Measurements from ENCODE around the gene SLC35F3.

SLC35F3 gene

DNA sequence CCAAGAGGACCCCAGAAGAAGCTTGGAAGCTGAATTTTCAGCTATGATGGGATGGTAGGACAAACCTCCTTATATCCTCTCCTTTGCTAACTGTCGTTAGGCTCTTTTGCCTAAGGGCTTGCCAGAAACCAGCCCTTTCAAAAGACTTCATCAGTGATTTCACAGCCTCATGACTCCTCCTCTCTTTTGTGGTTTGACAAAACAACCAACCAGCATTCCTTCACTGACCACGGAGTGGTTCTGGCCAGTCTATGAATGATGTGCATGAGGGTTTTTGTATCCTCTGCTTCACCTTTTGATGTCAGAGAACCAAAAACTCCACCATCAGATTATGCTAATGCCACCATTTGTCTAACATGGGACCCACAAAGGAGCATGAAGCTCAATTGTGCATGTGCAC lies 351.9 kb downstream of the SLC35F3 start:
- DNase-seq (ENCODE audit: low read depth), result no peak

DNA sequence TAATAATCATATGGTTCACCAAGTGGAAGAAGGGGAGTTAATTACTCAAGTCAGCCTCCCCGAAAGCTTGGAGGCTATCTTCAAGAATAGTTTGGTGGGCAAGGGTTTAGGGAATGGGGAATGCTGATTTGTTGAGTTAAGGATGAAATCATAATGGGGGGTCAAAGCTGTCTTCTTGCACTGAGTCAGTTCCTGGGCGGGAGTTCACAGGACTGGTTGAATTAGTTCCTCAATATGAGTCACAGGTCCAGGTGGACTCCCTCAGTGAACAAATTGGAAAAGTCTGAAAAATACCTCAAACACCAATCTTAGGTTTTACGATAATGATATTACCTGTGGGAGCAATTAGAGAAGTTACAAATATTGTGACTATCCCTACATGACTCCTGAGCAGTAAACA lies 353.6 kb downstream of the SLC35F3 start:
- DNase-seq (ENCODE audit: low read depth), result no peak

DNA sequence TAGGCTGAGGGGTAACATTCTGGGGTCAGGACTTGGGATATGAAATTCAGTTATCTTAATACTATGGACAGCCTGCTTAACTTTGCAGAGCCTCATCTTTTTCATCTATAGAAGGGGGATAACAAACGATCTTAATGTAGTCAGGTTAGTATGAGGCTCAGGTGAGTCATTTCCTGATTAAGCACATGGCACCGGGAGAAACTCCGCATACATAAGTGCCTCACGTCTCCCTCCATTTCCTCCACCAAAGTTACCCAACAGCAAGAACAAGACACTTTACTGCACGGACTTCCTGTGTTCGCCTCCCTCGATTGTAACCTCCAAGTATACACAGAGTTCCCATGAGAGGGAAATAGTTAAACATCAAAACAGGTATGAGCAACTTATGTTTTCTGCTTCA lies 356.1 kb downstream of the SLC35F3 start:
- peak; percentile 5 for DNase-seq (ENCODE audit: low read depth)

DNA sequence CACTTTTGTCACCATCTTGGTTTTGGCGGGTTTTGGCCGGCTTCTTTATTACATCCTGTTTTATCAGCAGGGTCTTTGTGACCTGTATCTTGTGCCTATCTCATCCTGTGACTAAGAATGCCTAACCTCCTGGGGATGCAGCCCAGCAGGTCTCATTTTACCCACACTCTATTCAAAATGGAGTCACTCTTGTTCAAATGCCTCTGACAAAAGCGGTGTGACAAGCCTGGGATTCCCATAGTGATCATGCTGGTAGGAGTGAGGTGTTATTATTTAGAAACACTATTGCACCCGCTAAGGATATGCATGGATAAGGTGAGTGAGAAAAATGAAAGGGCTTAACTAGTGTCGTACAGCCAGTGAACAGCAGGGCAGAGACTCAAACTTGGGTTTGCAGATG lies 357.1 kb downstream of the SLC35F3 start:
- DNase-seq (ENCODE audit: low read depth), result no peak

DNA sequence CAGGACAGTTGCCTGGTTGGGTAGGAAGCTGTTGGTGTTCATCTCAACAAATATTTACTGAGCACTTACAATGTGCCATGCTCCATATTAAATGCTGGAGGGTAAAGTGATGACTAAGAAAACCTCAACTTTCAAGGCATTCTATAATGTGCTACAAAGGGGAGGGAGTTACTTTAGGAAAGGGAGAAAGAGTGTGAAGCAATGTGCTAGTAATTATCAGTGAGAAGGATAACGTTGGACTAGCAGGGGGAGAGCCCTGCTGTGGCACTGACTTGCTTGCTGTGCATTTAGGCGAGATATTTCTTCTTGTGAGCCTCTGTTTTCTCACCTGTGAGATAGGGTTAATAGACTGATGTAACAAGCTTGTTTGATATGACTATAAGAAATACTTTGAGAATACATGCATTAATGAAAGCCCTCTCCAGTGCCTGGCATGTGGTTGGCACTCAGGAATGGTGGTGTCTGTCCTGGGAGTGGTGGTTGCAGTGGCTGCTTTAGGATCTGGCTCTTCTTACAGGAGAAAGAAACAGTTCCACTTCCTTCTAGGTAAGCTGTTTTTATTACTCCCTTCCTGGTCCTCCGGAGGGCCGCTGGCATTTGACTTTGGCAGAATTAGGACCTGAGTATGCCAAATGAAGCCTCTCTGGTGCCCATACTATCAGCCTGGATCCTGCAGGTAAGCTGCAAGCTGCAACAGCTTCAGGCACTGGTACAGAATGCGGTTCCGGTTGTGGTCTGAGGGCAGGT lies 357.7 kb downstream of the SLC35F3 start:
- no peak for DNase-seq (ENCODE audit: low read depth)

DNA sequence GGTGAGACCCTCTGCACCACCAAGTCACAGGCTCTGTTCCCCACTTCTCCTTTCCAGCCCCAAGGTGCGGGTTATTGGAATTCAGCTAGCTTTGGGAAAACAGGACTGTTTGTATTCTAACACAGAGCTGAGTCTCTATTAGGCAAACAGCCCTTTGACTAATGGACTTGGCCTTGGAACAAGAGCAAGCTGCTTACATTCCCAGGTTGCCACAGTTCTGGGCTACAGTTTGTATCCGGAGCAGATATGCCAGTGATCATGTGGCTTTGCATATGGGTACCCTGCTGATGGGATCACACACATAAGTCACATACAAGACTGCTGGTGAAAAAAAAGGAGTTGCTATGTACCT lies 358.3 kb downstream of the SLC35F3 start:
- no peak for DNase-seq (ENCODE audit: low read depth)

DNA sequence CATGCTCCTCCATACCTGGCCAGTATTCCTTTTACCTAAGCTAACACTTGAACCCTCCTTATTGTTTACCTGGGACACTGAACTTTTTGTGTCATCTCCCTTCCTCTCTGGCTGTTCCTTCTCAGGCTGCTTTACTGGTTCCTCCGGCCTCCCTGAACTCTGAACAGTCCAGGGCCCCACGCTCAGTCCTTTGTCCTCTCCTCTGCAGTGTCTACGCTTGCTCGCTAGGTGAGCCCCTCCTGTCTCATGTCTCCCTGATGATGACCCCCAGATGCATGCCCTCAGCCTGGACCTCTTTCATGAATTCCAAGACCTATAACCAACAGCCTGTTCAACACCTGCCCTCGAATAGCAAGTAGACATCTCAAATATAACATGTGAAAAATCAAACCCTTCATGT lies 360.4 kb downstream of the SLC35F3 start:
- no peak for DNase-seq (ENCODE audit: low read depth)

DNA sequence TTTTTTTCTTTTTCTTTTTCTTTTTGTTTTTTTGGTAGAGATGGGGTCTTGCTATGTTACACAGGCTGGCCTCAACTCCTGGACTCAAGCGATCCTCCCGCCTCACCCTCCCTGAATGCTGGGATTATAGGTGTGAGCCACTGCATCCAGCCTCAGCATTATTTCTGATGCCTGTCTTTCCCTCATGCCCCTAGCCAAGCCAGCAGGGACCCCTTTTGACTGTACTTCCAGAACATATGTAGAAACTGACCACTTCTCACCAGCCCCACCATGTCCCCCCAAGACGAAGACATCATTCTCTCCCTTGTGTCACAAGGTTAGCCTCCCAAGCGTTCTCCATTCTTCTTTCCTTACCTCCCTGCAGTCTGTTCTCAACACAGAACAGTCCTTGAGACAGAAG lies 360.8 kb downstream of the SLC35F3 start:
- no peak for DNase-seq (ENCODE audit: low read depth)

DNA sequence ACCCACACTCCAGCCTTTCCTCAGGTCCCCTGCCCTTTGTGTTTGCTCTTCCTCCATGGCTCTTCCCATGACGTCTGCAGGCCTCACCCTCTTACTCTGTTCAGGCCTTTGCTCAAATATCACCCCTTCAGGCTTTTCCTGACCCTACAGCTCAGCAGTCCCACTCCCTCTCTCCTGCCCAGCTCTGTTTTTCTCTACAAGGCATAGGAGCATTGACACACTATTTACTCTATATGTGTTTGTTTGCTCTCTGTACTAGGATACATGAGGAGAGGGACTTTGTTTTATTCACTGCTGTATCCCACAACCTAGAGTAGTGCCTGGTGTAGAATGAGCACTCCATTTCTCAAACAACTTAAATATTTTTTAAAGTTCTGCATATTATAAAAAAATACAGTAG lies 361.4 kb downstream of the SLC35F3 start:
- no peak for DNase-seq (ENCODE audit: low read depth)

DNA sequence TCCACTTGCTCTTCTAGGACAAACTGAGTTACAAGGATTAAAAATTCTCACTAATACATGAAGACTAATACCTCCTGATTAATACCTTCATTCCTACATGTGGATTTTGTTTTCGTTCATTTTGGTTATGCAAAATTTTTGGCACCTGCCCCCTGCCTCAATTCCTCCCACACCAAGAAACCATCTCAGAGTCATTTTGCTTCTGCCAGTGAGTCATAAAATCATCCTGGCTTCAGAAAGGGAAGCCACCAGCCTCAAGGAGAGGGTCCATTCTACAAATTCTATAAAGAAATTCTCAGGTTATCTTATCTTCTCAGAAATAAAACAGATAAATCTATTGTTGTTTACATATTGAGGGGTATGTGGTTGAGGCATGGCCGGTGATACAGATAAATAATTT lies 365.6 kb downstream of the SLC35F3 start:
- no peak for DNase-seq (ENCODE audit: low read depth)

DNA sequence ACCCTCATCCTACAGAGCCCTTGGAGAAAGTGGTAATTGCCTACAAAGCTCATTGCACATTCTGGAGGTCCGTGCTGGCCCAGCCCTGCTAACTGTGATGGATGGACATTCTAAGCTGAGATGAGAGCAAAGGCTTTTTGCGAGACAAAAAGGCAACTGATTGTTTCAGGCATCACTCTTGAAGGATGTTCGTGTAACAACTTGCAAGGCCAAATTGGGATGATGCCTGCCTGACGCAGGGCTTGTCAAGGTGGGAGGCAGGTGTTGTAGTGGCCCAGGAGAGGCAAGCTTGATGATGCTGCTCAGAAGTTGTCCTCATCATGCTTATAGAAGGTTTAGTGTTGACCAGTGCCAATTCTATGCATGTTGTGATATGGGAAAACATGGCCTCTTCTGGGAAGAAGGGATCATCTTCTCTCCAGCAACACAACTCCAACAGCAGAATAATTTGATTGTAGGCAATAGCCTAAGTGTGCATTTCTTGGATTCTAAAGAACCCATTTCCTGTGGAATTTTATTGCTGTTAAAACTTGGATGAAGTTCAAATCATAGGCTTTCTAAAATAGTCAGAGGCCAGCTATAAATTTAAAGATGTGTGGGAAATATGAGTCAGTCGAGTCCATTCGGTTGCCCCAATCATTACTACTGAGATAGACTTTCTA lies 366.2 kb downstream of the SLC35F3 start:
- DNase-seq (ENCODE audit: low read depth), result no peak

DNA sequence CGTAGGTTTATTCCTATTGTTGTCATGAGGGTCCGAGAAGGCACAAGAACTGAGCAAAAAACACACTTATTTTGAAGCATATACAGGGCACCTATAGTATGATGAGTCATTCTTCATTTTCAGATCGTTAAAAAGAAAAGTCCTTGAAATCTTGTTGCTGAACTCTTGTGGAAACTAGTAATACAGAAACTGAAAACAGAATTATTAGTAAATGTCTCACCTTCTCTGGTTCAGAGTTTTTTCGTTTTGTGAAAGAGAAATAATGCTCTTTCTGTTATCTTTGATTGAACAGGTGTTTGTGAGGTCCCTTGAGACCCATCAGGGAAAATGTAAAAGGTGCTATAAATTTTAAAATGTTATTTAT lies 366.7 kb downstream of the SLC35F3 start:
- no peak for DNase-seq (ENCODE audit: low read depth)

DNA sequence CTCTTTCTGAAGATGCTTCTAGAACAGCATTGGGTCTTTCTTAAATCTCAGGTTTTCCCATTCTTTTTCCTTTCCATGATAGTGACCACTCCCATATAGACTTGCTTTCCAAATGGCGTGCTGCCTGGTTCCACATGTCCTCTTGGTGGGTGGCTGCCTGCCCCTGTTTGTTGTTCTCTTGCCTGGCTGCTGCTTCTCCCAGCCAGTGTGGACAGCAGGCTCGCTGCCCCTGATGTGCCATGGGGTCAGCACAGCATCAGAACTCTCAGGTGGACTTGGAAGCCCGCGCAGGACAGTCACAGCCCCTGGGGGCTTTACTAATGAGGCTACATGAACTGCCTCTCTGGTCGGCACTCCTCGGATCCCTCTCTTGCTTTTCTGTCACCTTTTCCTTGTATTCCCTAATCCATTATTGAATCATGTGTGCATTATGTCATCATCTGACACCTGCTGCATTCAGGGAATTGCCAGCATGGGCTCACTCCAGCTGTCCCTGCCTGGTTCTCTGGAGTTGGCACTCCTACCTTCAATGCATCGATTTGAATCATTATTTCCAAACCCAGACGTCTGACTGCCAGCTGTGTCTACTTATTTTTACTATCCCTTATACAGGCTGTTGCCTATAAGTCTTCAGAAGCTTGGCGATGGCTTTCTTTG lies 368.3 kb downstream of the SLC35F3 start:
- no peak for DNase-seq (ENCODE audit: low read depth)

DNA sequence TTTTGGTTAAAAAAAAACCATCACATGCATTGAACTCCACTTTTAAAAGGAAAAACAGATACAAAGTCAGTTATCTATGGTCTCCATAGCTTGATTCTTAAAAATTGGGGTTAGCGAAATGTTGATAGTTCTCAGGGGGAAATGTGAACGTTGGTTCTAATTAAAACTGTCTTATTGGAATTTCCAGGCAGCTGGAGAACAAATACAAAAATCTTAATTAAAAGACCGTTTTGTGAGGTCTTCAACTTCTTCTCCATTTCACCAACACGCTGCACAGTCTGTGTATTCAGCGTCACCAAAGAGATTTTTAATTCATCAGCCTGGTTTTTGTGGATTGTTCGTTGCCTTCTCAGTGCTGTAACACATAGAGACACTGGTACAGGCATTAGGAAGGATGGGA lies 369.5 kb downstream of the SLC35F3 start:
- DNase-seq (ENCODE audit: low read depth), result no peak

DNA sequence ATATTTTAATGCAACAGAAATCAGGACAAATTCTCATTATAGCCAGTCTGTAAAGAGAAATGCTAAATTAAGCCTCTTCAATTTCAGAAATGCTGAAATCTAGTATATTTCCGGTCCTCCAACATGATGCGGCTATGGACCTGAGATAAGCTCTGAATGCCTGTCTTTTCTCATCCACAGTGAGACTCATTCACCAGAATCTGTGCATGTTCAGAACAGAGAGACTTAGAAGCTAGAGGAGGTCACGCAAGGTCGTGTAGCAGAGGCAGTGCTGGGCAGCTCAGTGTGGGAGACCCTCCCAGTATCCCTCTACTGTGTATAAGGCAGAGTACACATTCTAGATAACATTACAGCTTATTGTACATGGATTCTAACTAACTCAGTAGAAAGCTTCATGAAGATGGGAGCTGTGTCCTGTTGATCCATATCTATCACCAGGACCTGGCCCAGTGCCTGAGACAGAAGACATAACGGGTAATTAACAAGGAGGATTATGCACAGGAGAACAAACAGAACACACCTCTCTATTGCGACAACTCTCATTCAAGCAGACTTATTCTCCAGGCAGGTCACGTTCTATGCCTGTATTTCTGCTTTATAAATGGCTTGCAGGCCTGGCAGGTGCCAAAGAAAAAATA lies 371.8 kb downstream of the SLC35F3 start:
- no peak for DNase-seq (ENCODE audit: low read depth)

DNA sequence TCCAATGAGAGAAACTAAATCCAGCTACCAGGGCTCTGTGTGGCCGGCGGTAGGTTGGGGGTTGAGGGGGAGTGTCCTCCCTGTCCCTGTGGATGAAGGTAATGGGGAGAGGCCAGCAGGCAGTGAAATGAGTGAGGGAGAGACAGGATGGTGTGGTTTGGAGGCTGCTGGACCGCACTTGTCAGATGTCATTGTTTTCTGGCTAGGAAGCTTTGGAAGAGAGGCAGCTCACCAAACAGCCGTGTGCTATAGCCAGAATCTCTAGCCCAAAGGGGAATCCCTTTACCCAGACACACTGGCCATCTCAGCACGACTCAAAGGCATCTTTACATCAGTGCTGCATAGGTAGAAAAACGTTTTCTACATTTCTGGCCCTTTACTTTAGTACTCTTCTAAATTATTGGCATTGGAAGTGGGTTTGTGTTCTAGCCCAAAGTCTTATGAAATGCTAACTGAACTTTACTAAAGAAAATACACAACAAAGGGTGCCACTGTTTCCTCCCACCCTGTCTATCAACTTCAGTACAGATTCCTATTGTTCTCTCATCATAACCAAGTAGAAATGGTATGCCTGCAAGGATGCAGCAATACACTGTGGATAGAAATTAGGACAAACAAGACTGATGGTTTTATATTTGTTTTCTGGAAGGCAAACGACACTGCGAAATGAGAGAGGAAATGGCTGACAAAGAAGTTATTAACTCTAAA lies 372.8 kb downstream of the SLC35F3 start:
- no peak for DNase-seq (ENCODE audit: low read depth)

DNA sequence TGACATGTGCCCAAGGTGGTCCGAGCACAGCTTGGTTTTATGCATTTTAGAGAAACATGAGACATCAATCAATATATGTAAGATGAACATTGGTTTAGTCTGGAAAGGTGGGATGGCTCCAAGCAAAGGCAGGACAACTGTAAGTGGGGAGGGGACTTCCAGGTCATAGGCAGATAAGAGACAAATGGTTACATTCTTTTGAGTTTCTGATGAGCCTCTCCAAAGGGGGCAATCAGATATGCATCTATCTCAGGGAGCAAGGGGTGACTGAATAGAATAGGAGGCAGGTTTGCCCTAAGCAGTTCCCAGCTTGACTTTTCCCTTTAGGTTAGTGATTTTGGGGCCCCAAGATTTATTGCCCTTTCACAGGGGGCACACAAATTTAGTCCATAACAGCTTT lies 374.5 kb downstream of the SLC35F3 start:
- no peak for DNase-seq (ENCODE audit: low read depth)

DNA sequence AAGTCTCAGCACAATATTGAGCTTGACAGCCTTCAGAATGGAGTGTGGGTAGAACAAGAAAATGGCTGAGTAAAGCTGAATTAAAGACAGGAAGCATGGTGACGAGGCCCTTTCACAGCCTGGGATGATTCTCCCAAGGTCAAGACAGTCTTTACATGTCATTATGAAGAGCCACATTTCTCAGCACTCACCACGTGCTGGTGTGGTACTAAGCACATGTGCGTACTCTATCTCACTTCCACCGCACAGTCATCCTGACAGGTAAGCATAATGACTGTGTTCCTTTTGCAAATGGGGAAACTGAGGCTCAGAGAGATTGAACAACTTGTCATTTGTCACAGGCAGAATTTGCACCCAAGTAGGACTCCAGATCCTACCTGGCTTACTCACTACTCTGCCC lies 376.0 kb downstream of the SLC35F3 start:
- no peak for DNase-seq (ENCODE audit: low read depth)

DNA sequence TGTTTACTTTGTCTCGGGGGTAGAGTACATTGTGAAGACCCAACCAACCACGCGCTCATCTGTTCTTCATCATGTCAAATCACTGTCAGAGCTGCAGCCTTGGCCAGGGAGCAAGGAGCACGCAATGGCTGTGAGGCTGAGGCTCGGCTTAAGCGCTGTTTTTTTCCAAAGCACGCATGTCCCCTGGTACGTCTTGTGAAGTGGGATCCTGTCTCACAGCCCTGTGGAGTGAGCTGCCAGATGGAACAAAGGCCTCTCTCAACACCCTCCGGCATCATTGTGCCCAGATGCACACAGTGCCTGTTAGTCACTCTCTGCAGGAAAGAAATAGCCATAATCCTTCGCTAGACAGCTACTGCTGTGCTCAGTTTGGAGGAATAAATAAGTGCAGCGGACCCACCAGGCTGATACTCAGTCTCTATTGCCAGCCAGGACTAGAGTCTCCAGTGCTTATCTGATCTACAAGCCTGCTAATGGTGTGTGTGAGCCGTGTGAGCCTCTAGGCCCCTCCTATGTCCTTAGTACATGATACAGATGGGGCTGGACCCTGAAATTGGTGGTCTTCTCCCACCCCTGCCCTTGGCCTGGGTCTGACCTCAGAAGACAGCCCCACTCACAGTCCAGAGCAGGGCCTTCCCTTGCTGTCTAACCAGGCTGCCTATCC lies 377.5 kb downstream of the SLC35F3 start:
- no peak for DNase-seq (ENCODE audit: low read depth)

DNA sequence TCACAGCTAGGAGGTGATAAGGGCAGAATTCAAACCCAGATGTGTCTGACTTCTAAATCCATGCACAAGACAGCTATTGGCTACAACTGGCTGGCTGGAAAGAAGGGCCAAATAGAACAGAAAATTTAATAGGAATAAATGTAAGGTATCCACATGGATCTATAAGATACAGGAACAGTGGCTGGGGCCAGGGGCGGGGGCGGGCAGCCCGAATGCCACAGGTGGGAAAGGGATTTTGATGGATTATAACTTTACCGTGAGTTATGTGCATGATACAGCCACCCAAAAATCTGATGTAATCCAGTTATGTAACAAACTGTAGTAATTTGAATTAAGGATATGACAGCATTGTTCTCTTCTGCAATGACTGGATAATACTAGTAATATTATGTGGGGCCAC lies 381.7 kb downstream of the SLC35F3 start:
- no peak for DNase-seq (ENCODE audit: low read depth)

DNA sequence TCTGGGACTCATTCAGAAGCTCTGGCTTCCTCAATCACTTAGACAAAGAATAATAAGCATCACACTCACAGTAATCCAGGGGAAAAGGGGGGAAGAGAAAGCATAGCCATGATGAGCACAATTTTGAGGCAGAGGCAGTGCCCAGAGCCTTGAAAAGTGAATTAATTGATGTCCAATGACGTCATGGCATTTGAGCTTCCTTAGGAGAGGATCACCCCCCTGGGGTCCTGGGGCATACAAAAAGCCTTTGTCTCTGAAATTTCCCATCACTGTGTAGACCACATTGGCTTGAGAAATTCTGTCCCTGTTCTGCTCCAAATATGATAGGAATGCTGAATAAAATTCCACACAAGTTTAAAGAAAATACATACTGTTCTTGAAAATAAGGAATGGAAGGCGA lies 384.5 kb downstream of the SLC35F3 start:
- no peak for DNase-seq (ENCODE audit: low read depth)
